DND-41 (cell line): ENCODE data around the gene SIRT7.
"Not testable (repeated sequence)": the region's sequence is repeated elsewhere in the genome, so short reads cannot be mapped to it uniquely, and the experiment has no call there.

Experiments
- ATAC-seq: fragments of 200-7000 bp; cut with Tn5 transposase; 3 replicates; pipeline ENCODE4 v1.9.1; 2021; ENCODE audit warnings: low read depth; ENCODE audit not compliant: insufficient read depth
- DNase-seq: peaks from one replicate; pipeline ENCODE4 v3.0.0-alpha.2; 2020
- H2AFZ ChIP-seq: 2 replicates; pipeline ENCODE4 v1.6.0; 2012; ENCODE audit warnings: low read depth, low read length
- H3K27ac ChIP-seq: 2 replicates; pipeline ENCODE4 v1.5.1; 2012; ENCODE audit warnings: low read length, inconsistent platforms
- H3K27me3 ChIP-seq: fragments of 200-600 bp; sonication (generic); 2 replicates; pipeline ENCODE4 v1.6.0; 2012; ENCODE audit warnings: low read length, mild to moderate bottlenecking, inconsistent platforms; ENCODE audit not compliant: insufficient read depth, poor library complexity
- H3K36me3 ChIP-seq: 2 replicates; pipeline ENCODE4 v1.5.1; 2012; ENCODE audit warnings: low read length, inconsistent platforms; ENCODE audit not compliant: insufficient read depth
- H3K4me1 ChIP-seq: 2 replicates; pipeline ENCODE4 v1.5.1; 2012; ENCODE audit warnings: mild to moderate bottlenecking, low read length; ENCODE audit not compliant: insufficient read depth
- H3K4me2 ChIP-seq: 2 replicates; pipeline ENCODE4 v1.6.0; 2012; ENCODE audit warnings: mild to moderate bottlenecking, moderate library complexity, low read length, inconsistent platforms; ENCODE audit not compliant: insufficient read depth
- H3K4me3 ChIP-seq, 2 experiments: fragments of 200-600 bp in 1 of 2; shearing (Covaris generic) in 1 of 2; 2 replicates each; pipeline ENCODE4 v1.5.1; 2012 to 2016; ENCODE audit warnings: inconsistent platforms in 2 of 2, low read length in 2 of 2, mild to moderate bottlenecking in 2 of 2, low read depth in 1 of 2, moderate library complexity in 1 of 2
- H3K79me2 ChIP-seq: 2 replicates; pipeline ENCODE4 v1.6.0; 2012; ENCODE audit warnings: low read length, inconsistent platforms; ENCODE audit not compliant: insufficient read depth
- H3K9ac ChIP-seq: 2 replicates; pipeline ENCODE4 v1.6.0; 2012; ENCODE audit warnings: low read depth, mild to moderate bottlenecking, inconsistent platforms, low read length, moderate library complexity
- H3K9me3 ChIP-seq: 2 replicates; pipeline ENCODE4 v1.5.1; 2012; ENCODE audit warnings: low read length, moderate library complexity, mild to moderate bottlenecking, inconsistent platforms; ENCODE audit not compliant: insufficient read depth, severe bottlenecking
- H4K20me1 ChIP-seq: 2 replicates; pipeline ENCODE4 v1.6.0; 2012; ENCODE audit warnings: low read length; ENCODE audit not compliant: insufficient read depth
- CTCF ChIP-seq: IDR thresholded peaks from 2 replicates; pipeline ENCODE4 v1.5.1; 2012; ENCODE audit warnings: borderline replicate concordance, low read length, moderate library complexity, mild to moderate bottlenecking; ENCODE audit not compliant: poor library complexity, severe bottlenecking; ENCODE audit errors: extremely low read depth
- EZH2 ChIP-seq: IDR thresholded peaks from 3 replicates; pipeline ENCODE4 v1.6.1; 2012; ENCODE audit warnings: borderline replicate concordance, low read depth, mild to moderate bottlenecking, moderate library complexity, low read length, inconsistent platforms; ENCODE audit not compliant: severe bottlenecking

Gene SIRT7

GRCh38 chr17:81920612-81921536, 2.9 kb upstream of the SIRT7 start:
- no peak for ATAC-seq

DNA sequence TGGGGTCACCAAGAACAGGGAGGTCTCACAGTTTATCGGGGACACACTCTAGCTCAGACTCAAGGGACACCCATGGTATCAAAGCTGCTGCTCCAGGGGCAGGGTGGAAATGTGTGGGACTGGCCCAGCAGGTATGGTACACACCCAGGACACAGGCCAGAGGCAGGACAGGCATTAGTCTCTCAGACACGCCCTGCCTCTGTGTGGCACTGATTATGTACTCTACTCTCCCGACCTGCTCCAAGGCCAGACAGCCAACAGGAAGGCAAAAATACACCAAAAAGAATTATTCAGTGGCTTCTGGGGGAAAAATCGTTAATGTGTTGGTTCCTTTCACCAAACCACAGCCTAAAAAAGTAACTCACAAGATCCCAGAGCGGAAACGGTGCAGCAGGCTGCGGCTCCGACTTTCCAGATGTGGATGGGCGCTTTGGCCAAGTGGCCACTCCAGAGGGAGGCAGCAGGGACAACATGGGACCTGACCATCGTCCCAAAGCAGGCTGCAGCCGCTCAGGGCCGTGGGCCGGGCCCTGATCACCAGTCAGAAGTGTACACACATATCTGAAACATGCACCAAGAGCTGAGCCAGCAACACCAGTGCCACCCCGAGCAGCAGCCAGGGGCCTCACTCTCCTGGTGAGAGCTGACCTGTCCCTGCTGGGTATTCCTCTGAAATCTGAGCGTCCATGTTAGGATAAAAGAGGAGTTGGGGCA, 1.0 kb upstream of the SIRT7 start:
- Histone ChIP-seq H3K4me3 (no peak overlapping the region), H3K36me3 (peaks cover 69% of the 10 kb centered on the region), H3K27ac (no peak overlapping the region), H4K20me1 (peaks cover 72% of the 10 kb centered on the region), H3K4me1 (peaks cover 35% of the 10 kb centered on the region), H3K9ac (no peak overlapping the region), H2AFZ (no peak overlapping the region), H3K4me2 (no peak overlapping the region), H3K9me3 (no peaks in the 10 kb centered on the region), H3K27me3 (no peaks in the 10 kb centered on the region), H3K79me2 (peaks cover 75% of the 10 kb centered on the region)
- DNase-seq (no peak), ATAC-seq (no peak)
- TF ChIP-seq EZH2 (no peak), CTCF (no peak)

More at GRCh38 chr17:81920612-81921536, 2.9 kb upstream of the SIRT7 start:
- no peak for TF ChIP-seq CTCF
- no peak for TF ChIP-seq EZH2
- Histone ChIP-seq H2AFZ (no peak overlapping the region), H3K4me2 (no peak overlapping the region), H3K9me3 (no peaks in the 10 kb centered on the region), H3K79me2 (peaks cover 87% of the 10 kb centered on the region), H3K4me3 (no peak overlapping the region), H3K36me3 (peaks cover 50% of the 10 kb centered on the region), H3K4me1 (peaks cover 50% of the 10 kb centered on the region), H3K9ac (no peak overlapping the region), H3K27me3 (no peaks in the 10 kb centered on the region), H4K20me1 (peaks cover 72% of the 10 kb centered on the region), H3K27ac (no peak overlapping the region)
- no peak for DNase-seq

DNA sequence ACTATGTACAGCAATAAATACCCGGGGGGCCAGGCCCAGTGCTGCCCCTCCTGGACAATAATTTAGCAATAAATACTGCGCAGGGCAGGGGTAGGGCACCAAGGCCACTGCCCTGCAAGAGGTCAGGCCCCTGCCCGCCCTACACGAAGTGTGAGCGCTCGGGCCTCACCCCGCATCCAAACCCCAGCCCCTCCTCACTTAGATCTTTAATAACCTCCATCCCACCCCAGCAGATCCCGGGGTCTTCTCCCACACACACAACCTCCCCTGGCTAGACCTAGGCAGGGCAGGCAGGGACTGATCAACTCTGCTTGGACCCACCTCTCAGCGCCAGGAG, 325 bp upstream of the SIRT7 start:
- peak; percentile 24 for TF ChIP-seq CTCF
- H2AFZ ChIP-seq, result peak overlapping the region; percentile 51; the same call in 1 of the 2 replicates
- peaks cover 68% of the 10 kb centered on the region for H3K79me2 ChIP-seq
- not testable (repeated sequence) for H3K27me3 ChIP-seq, H3K9me3 ChIP-seq, DNase-seq
- ATAC-seq, result peak; percentile 52
- peaks cover 72% of the 10 kb centered on the region for H3K36me3 ChIP-seq
- H3K9ac ChIP-seq, result peak overlapping the region; percentile 30; the same call in 1 of the 2 replicates
- peak overlapping the region in 1 of 2 experiments; percentile 92; a peak in 2 of 4 replicates for H3K4me3 ChIP-seq
- H3K4me1 ChIP-seq, result peaks cover 30% of the 10 kb centered on the region
- H4K20me1 ChIP-seq, result peaks cover 69% of the 10 kb centered on the region
- peak overlapping the region; percentile 57 for H3K27ac ChIP-seq
- H3K4me2 ChIP-seq, result peak overlapping the region; percentile 90
